ENCODE data around the gene CCNYL1.

GRCh38 chr2:207711750-207712530 lies 500 bp downstream of the CCNYL1 start:
- no peak for TF ChIP-seq CTCF (IDR thresholded peaks at IDR 0.05)
- TF ChIP-seq EP300 (IDR thresholded peaks at IDR 0.05), result no peak
- TF ChIP-seq POLR2A (IDR thresholded peaks at IDR 0.05), result no peak

Data from ovary (tissue), 3 donors.